Activated CD4-positive, CD25-positive, alpha-beta regulatory T cell treated with anti-CD3 and anti-CD28 coated beads, Interleukin-2, amount 50 U/mL, for 72 hours (primary cell): ENCODE data around the gene ZDHHC17.

Experiments used
- DNase-seq: peaks from one replicate; pipeline ENCODE4 v3.0.0; 2021

ZDHHC17 gene

DNA sequence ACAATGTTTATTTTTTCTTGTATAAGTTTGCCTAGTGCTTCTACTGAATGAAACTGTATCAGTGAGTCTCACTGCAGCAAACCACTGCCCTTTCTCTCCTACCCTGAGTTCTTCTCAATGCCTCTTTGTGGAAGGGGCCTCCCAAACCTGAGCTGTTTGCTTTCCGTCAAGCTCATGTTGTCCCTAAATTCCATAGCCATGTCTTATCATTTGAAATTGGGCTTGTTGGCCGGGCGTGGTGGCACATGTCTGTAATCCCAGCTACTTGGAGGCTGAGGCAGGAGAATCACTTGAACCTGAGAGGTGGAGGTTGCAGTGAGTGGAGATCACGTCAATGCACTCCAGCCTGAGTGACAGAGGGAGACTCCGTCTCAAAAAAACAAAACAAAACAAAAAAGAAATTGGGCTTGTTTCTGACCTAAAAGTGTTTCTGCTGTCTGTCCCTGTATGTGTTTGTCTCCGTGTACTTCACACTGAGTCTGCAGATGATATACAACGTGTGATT lies 116.7 kb downstream of the ZDHHC17 start:
- no peak for DNase-seq

GRCh38 chr12:76881142-76881541 lies 117.2 kb downstream of the ZDHHC17 start:
- DNase-seq = no peak

DNA sequence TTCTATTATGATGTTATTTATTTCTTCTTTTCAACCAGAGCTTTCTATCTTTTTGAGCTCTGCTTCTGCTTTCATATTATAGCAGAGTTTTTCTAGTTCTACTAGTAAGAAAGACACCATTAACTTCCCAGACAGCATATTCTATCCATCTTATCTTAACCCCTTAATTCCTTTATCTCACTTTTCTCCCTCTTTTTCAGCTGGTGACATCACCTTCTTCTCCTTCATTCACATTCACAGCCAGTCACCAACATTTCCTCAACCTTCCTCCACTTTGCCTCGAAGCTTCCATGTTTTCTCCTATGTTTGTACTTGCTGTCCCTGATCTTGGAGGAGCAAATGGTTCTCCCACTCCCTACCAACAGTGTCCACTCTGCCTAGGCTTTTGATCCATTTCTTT lies 118.5 kb downstream of the ZDHHC17 start:
- DNase-seq = no peak

DNA sequence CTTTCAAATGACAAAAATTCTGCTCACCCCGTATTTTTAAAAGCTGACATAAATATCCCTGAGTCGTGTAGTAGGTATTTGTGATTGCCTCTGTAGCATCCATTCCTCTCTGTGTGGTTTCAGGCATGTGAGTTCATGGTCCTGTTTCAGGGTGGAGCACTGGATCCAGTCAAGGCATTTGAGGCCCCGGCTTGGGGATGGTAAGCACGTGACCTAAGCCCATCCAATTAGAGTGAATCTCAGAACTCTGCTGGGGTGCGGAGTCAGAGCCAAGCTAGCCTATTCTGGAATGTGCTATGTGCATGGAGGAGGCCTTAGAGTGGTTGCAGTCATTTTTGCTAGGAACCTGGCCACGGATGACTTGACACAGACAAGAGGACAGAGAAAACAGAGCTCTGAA lies 119.2 kb downstream of the ZDHHC17 start:
- DNase-seq = no peak

GRCh38 chr12:76883811-76884210 lies 119.9 kb downstream of the ZDHHC17 start:
- no peak for DNase-seq

DNA sequence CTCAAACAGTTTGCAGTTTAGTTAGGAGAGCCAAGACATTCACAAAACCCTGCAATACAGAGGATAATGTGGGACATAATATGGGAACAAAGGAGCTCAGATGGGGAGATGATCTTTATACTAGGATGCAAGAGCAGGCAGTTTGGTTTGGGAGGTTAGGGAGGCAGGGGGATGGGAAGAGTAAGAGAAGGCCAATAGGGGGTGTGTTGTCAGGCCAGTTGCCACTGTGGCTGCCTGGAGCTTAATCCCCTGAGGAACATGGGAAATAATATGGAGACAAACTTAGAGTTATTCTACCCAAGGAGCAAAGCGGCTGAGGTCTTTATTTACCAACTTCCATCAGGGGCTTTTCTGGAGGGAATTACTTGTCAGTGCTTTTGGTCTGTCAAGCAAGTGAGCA lies 124.9 kb downstream of the ZDHHC17 start:
- DNase-seq = no peak

DNA sequence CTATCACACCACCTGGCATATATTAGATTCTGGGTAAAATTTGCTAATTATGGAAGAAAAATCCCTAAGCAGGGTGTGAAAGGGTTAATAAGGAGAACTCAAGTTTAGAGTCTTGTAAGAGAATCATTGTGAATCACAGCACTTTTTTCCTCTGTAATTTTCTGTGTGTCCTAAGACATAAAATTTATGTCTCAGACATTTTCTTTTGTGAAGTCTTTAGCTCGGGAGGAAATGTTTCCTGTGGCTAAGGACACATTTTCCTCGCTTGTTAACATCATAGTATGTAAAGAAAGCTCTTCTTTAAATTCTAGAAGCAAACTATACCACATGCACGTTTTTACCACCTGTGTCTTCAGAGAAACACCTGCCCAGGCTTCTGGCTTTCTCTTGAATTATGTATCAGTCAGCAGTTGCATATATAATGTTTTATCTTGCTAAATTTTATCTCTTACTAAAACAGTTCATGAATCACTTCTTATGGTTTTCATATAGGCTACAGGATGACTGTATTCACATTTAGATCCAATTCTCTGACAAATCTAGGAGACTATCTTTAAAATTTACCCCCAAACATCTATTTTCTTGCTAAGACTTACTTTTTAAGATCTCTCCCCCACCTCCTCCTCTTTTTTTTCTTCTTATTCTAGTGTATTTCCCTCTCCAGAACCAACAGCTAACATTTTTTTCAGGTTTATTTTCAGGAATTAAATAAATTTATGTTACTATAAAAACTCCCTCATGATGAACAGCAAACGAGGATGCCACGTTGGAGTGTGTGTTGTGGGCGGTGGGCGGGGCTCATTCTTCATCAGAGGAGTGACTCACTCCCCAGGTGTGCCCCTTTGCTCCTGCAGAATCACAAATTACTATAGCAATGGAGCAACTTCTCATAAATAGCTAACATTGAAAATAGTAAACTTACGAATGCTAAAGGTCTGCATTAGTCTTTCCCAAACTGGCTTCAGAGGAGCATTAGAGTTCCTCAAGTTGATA lies 126.5 kb downstream of the ZDHHC17 start:
- DNase-seq = no peak

DNA sequence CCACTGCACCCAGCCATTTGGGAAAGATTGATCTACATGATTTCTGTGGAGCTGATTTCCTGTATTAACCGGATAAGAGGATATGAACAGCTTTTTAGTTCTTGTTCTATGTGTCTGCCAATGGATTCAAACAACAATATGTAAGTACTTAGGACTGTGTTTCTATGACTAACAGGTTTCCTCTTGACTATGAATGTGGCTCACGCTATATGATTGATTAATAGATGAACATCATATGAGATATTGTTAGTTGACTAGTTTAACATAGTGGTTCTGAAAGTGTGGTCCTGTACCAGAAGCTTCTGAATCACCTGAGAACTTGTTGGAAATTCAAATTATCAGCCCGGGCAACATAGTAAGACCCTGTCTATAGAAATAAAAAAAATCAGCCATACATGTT lies 127.7 kb downstream of the ZDHHC17 start:
- no peak for DNase-seq

- no peak for DNase-seq
Measured at GRCh38 chr12:76895796-76896195, 131.9 kb downstream of the ZDHHC17 start.

- no peak for DNase-seq
Measured at GRCh38 chr12:76896274-76896673, 132.4 kb downstream of the ZDHHC17 start.

GRCh38 chr12:76898442-76898841 lies 134.5 kb downstream of the ZDHHC17 start:
- no peak for DNase-seq

GRCh38 chr12:76899522-76899921 lies 135.6 kb downstream of the ZDHHC17 start:
- DNase-seq = no peak

DNA sequence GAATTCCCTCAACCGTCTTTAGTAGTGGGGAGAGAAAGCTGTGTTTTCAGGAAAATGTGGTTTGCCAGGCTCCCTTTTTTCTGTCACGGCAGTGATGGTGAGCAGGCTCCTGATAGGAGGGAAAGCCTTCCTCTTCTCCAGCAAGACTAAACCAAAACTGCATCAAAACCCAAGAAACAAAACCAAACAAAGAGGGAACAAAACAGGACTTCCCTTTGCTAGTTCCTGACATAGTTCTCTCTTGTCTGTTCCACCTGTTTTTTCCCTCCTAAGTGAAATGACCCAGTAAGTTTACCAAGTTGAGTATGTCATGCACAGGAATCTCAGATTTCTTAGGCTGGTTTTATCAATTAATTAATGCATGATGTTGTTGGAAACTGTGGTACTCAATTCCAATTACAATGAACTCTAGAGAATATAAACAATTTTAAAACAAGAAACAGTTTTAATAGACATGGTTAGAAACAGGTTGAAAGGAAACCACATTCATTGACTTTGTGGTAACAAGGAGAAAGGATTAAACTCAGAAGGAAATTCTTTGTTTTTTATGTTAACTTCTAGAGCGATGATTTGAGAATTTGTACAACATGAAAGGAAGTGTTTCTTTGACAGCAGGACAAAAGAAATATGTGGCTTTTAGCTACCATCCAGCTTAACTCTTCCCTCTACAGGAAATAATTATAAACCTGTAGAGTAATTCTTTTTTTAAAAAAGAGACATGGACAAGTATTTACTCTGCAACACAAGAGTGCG lies 137.9 kb downstream of the ZDHHC17 start:
- DNase-seq = no peak
